Kidney epithelial cell (primary cell): ENCODE measurements around the gene MTOR. TPM values are rescaled to one million over a fixed set of nuclear protein-coding genes. Genes with fewer than 3 reads are reported as not detected.

ENCODE experiments used
- DNase-seq: peaks from one replicate; pipeline ENCODE4 v3.0.0-alpha.2; 2010; ENCODE audit warnings: low read depth
- H3K27me3 ChIP-seq: 2 replicates; pipeline ENCODE4 v1.6.0; 2011; ENCODE audit warnings: low read length; ENCODE audit not compliant: control insufficient read depth, insufficient read depth
- H3K36me3 ChIP-seq: 2 replicates; pipeline ENCODE4 v1.5.1; 2011; ENCODE audit warnings: low read length; ENCODE audit not compliant: control insufficient read depth, insufficient read depth
- H3K4me3 ChIP-seq: 2 replicates; pipeline ENCODE4 v1.5.1; 2011; ENCODE audit warnings: low read depth, mild to moderate bottlenecking, control low read depth, low read length
- total RNA-seq: library from RNA; depleted of rRNA; stranded (reverse); fragments of >200 nt; gene quantifications from 2 replicates; pipeline ENCODE4 v1.2.3, GENCODE V29; 2015
- TF ChIP-seq, protein P1 (sequence below): IDR thresholded peaks from 2 replicates; pipeline ENCODE4 v1.5.1; 2011; ENCODE audit warnings: mild to moderate bottlenecking, moderate library complexity, low read length, control low read depth, inconsistent platforms; ENCODE audit not compliant: insufficient read depth, poor library complexity, severe bottlenecking

Gene MTOR
- total RNA-seq, 1 donor from 2014 or later = 41.3 TPM

DNA sequence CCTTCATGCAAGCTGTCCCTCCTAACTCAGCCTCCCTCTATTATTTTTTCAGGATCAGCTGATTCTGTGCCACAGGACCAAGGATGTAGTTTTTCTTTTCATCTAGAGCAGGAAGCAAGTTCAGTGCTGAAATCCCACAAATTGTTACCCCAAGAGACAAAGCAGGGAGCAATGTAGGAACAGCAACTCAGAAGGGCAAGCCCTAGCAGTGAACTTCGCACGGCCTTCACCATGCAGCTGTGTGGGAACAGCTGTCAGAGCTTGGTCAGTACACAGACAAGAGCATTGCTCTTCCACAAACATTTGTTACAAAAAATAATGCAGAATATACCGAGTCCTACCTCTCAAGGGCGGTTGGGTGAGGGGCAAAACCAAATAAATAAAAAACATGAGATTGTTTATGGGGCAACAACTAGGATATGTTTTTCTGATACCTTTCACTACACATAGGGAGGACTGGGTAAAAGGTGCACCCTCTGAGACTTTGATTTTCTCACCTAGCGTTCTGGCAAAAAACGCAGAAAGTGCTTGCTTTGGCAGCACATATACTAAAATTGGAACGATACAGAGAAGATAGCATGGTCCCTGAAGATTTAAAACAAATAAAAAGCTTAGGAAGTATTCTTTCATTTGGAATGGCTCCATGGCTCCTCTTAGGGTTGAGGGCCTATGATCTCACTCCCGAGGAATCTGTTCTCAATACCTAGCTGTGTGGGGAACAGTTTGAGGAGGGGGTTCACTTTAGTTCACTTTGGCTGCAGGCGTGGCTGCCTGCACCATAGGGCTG lies 110.3 kb downstream of the MTOR start:
- H3K36me3 ChIP-seq = no peaks in the 10 kb centered on the region
- TF ChIP-seq, protein P1, sequence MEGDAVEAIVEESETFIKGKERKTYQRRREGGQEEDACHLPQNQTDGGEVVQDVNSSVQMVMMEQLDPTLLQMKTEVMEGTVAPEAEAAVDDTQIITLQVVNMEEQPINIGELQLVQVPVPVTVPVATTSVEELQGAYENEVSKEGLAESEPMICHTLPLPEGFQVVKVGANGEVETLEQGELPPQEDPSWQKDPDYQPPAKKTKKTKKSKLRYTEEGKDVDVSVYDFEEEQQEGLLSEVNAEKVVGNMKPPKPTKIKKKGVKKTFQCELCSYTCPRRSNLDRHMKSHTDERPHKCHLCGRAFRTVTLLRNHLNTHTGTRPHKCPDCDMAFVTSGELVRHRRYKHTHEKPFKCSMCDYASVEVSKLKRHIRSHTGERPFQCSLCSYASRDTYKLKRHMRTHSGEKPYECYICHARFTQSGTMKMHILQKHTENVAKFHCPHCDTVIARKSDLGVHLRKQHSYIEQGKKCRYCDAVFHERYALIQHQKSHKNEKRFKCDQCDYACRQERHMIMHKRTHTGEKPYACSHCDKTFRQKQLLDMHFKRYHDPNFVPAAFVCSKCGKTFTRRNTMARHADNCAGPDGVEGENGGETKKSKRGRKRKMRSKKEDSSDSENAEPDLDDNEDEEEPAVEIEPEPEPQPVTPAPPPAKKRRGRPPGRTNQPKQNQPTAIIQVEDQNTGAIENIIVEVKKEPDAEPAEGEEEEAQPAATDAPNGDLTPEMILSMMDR = no peak
- DNase-seq = no peak
- H3K27me3 ChIP-seq = no peaks in the 10 kb centered on the region
- H3K4me3 ChIP-seq = no peak overlapping the region

DNA sequence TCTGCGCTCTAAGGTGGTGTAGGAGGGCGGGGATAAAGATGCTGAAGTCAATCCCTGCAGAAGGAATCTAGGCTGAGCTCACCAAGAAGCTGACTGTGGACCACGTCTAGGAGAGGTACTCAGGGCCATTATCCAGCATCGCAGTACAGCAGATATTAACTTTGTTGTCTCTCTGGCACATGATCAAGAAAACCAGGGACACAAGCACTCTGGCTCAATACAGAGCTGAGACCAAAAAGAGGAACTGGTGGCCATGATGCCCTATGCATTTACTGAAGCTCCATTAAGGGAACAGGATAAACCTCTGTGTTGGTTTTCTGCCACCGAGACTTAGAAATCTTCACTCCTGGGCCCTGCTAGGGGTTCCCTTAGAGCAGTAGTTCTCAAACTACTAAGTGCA lies 111.2 kb downstream of the MTOR start:
- TF ChIP-seq, protein P1 = no peak
- H3K36me3 ChIP-seq = peaks cover 2% of the 10 kb centered on the region
- H3K4me3 ChIP-seq = no peak overlapping the region
- H3K27me3 ChIP-seq = no peaks in the 10 kb centered on the region
- DNase-seq = no peak

DNA sequence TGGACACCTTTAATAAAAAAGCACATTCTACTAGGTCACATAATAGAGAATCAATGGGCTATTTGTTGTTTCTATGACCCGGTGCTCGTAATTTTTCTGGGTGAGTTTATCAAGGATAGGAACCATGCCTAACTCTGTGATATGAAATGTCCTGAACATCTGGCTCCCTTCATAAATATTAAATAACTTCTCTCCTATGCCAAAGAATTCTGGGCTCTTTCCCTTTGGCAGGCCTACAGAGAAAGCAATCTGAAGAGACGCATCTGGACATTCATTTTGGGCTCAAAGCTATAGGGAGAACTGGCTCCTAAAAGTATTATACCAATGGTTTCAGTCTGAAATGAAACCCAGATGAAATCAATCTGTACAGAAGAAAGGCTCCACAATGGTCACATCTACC lies 112.0 kb downstream of the MTOR start:
- DNase-seq = no peak
- TF ChIP-seq, protein P1 = no peak
- Histone ChIP-seq H3K27me3 (no peaks in the 10 kb centered on the region), H3K4me3 (no peak overlapping the region), H3K36me3 (peaks cover 2% of the 10 kb centered on the region)

DNA sequence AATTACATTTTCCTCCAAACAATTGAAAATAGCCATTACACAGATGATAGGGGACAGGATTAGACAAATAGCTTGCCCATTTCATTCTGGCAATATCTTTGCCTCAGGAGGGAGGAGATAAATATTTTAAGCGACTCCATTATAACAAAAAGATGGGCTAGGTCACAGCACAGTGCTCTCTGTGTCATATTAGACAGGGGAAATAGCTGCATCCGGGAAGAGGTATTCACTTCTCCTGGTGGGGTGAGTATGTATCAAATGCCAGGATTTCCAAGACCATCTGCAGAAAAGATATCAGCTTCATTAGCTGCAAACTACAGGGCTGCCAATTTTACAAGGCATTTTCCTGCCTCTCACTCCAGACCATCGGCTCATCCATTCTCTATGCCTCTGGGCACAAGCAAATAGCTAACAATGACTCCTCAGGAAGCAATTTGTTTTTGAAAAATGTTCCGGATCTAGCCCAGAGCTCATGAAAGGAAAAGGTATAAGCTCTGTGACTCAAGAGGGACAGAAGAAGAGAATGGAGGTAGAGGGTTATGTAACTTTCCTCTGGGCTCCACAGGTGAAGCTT lies 115.1 kb downstream of the MTOR start:
- Histone ChIP-seq H3K36me3 (peaks cover 2% of the 10 kb centered on the region), H3K4me3 (no peak overlapping the region), H3K27me3 (no peaks in the 10 kb centered on the region)
- DNase-seq = no peak
- TF ChIP-seq, protein P1 = no peak

DNA sequence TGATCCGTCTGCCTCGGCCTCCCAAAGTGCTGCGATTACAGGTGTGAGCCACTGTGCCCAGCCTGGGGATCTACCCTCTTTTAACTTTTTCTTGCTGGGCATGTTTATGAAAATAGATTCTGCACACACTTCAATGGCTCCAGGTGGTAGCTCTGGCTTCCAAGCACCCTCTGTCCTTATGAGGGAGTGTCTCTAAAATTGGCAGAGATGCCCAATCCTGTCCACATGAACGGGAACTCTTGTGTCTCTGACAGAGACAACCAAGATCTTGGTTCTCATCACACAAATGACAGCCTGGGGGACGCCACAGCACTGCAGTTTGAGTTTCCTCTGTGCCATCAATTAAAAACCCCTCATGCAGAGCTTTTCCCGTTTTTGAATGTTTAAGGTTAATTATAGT lies 116.6 kb downstream of the MTOR start:
- TF ChIP-seq, protein P1 = no peak
- H3K27me3 ChIP-seq = no peaks in the 10 kb centered on the region
- no peak for DNase-seq
- peaks cover 2% of the 10 kb centered on the region for H3K36me3 ChIP-seq
- H3K4me3 ChIP-seq = no peak overlapping the region
